Fibroblast of skin of back (primary cell): Measurements from ENCODE around the gene COL4A4.

Experiments used
- DNase-seq: peaks from one replicate; pipeline ENCODE4 v3.0.0-alpha.2; 2013

COL4A4 gene

DNA sequence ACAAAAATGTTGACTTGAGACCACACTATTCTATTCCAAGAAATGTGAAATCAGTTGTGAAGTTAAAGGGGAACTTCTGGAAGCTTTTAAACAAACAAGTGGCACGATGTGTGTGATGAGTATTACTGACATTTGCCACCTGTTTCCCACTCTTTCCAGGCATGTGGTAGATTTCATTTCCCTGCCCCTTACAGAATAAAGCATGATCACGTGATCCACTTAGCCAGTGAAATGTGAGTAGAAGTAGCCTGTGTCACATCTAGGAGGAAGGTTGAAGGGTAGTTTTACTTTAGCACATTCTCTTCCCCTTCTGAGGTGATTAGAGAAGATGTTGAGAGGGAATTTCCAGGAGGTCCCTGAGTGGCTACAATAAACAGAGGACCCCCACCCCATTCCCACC lies 3.8 kb downstream of the COL4A4 start:
- no peak for DNase-seq

DNA sequence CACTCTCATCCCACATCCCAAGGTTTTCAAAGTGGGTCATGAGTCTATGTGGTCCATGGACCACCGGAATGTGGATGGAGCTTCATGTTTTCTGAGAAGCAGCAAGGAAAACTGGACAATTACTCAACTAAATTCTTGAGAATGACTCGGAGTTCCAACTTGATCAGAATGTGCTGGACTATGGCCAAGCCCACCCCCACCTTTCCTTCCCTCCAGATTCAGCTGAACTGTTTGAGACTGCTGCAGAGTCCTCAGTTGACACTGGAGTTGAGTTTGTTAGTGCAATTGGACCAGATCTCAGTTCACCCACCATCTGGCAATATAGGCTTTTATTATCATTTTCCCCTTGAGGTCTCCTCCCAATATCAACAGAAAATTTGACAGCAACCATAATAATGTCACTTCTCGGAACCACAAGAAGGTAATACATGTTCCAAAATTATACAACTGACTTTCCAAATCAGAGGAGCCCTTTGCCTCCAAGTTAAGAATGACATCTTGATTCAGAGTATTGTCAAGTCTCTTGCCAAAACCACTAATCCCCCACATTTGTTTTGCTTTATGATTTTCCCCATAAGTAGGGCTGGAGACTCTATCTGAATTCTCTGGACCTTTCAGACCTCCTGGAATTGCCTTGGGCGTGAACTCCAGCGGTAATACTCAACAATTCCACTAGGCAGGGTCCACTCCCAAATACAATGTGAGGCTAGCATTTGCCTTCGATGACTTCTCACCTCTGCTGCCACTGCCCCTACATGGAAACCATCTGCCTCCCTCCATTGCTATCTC lies 8.8 kb downstream of the COL4A4 start:
- peak; percentile 74 for DNase-seq

DNA sequence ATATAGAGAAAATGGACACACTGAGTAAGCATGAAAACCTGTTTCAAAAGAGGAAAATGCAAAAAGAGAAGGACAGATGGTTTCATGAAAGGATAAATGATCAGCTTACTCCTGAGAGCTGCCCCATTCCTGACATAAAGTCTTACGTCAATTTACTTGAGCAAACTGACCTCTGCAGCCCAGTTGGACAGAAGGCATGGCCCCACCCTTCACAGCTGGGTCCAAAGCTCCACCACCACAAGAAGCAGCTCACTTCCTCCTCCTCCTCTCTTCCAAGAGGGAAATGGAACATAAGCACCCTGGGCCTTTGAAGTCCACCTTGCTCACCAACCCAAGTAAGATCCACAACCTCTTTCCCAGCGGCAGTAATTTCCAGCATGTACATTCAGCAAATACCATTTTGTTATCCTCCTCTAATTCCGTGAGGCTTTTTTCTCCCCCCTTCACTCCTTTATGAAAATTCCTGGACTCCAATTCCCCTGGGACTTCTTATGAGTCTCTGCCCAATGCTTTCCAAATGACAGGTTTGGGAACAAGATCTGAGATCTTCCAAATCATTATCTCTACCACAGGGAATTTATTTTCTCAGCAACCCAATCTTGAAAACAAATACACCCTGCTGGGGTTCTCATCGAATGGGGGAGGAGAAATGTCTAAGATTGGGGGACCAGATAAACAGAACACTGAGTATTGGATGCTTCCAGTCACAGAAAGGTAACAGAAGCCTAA lies 10.1 kb downstream of the COL4A4 start:
- peak; percentile 19 for DNase-seq

DNA sequence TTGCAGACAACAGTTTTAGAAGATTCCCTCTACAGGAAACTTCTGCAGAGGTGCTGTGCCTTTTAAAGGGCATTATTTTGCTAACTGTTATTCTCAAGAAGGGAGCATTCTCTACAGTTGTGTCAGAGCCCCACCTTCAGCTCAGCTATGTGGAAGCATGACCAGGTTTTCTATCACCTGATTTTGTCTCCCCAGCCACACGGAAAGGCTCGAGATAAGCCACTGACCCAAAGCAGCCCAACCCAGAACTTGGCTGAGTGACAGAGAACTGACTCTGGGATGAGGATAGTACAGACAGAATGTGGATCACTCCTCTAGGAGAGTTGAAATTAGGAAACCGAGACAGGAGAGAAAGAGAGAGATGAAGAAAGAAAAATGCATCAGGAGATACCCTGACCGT lies 10.7 kb downstream of the COL4A4 start:
- no peak for DNase-seq

DNA sequence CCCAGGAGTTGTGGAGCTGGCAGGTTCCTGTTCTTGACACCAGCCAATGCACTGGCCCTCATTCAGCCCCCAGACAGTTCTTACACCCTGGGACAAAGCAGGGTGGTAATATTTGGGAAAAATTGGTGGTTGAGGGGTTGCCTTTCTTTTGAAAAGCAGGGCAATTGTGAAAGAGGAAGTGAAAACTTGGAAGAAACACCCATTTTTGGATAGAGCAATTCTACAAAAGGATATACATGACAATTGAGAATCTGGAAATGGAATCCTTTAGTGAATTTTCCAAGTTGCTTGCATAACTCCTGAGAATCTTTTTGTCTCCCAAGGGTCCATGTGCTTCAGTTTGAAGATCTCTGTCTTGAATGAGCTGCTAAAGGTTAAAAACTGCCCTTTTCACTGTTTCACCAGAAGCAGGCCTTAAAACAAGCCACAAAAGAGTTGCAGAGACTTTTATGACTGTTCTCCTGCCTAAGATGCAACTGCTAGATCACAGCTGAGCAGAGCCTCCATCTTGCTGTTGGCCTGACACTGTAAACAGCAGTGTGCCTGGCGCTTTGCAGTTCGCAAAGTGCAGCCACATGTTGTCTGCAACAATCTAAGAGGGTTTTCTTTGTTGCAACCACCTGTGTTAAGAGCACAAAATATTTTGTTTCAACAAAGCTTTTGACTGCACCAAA lies 11.8 kb downstream of the COL4A4 start:
- no peak for DNase-seq

DNA sequence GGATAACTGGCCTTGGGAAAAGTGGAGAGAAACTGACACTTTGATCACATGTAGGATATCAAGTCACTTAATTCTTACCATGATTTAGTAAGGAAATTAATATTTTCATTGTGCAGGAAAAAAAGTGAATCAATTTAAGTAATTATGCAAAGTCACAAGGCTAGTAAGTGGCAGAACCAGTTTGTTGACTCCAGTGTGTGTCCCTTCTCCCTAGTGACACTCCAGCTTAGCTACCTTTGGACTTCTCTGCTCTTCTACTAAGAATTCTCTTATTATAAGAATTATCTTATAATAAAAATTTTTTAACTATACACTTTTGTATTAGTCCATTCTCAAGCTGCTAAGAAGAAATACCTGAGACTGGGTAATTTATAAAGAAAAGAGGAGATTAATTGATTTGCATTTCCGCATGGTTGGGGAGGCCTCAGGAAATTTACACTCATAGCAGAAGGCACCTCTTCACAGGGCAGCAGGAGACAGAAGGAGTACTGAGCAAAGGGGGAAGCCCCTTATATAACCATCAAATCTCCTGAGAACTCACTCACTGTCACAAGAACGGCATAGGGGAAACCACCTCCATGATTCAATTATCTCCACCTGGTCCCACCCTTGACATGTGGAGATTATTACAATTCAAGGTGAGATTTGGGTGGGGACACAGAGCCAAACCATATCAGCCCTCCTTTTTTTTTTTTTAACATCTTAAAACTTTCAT lies 13.6 kb downstream of the COL4A4 start:
- no peak for DNase-seq

DNA sequence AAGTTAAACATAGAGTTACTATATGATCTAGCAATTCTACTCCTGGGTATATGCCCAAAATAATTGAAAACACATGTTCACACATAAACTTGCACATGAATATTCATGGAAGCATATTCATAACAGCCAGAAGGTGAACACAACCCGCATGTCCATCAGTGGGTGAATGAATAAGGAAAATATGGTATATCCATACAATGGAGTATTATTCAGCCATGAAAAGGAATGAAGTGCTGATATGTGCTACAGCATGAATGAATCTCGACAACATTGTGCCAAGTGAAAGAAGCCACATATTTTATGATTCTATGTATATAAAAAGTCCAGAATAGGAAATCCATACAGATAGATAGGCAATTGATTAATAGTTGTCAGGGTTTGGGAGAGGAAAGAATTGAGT lies 15.9 kb downstream of the COL4A4 start:
- no peak for DNase-seq

DNA sequence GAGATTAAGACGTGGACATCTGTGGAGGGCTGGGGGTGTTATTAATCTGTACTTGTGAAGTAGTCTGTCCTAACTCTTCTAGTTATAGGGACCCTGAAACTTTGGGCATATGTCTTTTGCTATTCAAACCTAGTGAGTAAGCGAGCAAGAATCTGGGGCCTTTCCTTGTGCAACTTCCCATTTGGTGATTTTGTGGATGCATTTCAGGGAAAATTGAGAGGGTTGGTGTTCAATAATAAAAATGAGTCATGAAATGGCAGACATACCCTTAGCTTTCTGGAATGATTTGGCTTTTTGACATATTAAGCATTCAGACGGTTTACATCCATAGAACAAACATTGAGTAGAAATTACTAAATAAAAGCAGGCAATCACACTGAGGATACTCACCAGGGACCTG lies 17.0 kb downstream of the COL4A4 start:
- DNase-seq: peak; percentile 32

DNA sequence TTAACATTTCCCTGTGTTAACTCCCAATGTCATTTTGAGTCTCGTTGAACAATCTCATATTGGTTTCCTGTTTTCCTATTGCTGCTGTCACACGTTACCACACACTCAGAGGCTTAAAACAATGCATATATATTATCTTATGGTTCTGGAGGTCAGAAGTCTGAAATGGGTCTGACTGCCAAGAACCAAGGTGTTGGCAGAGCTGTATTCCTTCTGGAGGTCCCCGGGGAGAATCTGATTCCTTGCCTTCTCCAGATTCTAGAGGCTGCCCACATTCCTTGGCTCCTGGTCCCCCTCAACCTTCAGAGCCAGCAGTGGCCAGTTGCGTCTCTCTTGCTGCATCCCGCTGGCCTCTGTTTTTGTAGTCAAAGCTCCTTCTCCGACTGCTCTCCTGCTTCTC lies 17.5 kb downstream of the COL4A4 start:
- DNase-seq: no peak

DNA sequence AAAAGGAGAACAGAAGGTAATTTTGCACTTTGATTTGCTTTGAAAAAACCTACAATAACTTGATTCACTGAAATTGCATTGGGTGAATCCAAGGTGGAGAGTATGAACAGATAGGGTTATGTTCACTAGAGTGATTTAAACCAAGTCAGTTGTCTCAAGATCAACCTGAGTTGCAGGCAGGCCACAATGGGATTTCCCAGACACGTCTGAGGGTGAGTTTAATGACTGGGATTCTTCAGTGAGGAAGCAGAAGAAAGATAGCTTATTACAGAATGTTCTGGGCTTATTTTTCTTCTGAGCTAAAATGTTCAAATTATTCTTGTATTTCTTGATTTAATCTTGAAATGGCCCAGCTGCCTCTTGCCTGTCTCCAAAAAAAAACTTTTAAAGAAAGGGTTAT lies 20.1 kb downstream of the COL4A4 start:
- no peak for DNase-seq

DNA sequence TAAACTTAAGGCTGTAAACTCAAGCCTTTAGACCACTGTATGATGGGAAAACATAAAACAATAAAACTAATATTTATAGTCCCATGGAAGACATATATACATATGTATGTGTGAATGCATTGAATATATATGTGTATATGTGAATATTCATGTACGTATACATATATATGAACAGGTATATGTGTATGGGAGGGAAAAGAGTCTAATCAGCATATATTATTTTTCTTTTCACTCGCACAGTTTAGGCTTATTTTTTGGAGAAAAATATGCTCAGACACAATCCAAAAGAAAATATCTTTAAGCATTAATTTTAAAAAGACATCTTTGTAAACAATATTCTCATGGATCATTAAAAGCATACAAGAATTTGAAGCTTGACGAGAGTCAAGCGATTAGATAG lies 22.7 kb downstream of the COL4A4 start:
- no peak for DNase-seq

DNA sequence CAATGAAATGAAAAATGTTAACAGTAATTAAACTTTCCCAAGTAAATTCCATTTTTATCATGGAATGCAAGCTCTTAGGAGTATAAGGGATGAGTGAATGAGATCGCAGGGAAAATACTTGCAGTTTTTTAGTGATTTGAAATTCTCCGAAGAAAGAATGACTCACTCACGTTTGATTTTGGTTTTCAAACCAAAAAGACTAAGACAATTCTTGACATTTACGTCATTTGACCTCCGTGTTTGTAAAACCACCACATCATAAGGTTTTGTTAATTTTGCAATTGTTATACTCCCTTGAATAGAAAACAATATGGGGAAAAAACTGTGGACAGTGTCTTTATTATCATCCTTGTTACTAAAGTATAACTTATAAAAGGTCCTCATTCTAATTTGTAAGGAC lies 29.4 kb downstream of the COL4A4 start:
- DNase-seq: no peak

DNA sequence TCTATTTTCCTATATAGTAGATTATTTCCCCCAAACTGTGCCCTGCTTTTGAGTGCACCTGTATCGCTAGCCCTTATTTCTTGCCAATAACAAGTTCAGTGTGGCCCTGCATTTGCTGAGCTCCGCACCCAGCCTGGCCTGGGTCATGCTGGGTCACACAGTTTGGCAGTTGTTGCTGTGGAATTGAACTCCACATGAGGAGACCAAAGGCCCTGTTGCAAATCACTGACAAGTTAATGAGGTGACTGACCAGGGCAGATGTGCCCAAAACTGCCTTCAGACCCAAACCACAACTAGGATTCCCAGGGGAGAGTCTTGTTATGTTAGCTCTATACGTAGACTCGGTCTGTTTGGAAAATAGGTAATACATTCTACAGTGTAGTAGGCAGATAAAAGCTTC lies 31.0 kb downstream of the COL4A4 start:
- no peak for DNase-seq

DNA sequence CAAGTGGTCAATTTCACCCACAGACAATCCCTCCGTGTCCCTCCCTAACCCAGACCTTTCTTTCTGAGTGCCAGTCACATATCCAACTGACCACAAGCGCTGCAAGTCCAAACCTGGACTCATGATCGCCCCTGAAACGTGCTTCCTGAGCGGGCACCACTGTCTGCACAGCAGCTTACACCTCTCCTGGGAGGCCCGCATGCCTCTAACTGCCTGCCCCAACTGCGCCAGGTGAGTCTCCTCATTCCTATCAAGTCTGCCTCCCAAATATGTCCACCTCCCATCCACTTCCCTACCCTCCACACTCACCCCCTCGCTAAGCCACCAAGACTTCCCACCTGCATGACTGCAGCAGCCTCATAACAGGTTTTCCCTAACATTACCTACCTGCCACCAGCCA lies 33.4 kb downstream of the COL4A4 start:
- no peak for DNase-seq

DNA sequence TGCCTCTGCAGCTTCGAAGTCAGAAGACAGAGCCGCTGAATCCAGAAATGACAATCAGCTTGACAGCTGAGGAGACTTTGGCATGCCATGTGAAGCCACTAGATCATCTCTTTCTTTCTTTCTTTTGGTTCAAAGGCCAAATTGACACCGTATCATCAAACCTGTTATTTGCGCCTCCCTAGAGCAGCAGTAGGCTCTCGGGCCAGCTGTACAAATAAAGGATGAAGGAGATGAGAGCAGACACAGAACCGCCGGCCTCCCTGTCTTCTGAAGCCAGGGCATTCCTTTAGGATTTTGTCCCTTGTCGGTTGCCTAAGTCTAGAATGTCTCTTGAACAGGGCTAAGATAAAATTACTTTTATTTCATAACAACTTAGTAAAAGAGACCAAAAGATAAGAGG lies 36.8 kb downstream of the COL4A4 start:
- DNase-seq: no peak

DNA sequence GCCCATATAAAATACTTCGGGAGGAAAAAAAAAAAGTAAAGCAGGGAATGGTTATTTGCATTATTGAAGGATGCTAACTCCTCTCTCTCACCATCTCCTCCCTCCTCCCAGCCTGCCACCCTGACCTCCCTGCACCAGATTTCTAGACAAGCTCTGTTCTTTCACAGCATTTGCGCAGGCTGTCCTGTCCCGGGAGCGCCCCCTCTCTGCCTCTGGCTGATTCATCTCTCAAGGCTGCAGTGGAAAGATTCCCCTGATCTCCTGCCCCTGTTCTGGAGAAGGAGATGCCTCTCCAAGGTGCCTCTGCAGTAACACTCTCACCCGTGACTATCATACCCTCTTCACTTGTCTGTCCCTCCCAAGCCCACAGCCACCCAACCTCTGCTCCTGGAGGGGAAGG lies 38.5 kb downstream of the COL4A4 start:
- no peak for DNase-seq

DNA sequence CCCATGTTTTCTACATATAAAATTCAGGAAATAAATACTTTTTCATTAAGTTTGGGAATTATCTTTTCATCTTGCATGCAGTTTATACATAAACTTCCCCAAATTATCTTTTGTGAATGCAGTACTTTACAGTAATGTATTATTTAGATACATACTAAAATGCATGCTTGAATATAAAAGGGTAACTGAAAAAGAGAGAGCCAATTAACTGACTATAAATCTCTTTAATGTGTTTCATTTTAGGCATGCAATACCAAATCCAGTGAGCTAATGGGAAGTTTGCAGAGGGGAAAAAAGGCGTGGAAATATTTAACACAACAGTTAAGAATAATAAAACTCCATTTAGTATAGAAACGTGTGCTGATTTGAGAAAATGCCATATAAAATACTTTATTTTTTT lies 39.2 kb downstream of the COL4A4 start:
- DNase-seq: no peak

DNA sequence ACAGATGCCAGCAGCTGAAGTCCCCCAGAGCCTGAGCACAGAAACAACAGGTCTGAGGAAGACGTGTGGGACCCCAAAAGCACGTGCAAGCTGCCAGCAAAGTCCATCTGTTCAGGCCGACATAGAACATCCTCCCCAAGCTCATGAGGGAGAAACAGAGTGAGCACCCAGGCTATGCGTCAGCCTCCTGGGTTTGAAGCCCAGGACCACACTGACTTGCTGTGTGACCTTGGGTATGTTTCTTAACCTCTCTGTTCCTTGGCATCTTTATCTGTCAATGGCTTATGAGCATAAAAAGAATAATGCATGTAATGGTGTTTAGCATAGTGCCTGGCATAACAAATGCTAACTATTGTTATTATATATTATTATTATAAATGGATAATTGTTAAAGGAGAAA lies 40.3 kb downstream of the COL4A4 start:
- no peak for DNase-seq

DNA sequence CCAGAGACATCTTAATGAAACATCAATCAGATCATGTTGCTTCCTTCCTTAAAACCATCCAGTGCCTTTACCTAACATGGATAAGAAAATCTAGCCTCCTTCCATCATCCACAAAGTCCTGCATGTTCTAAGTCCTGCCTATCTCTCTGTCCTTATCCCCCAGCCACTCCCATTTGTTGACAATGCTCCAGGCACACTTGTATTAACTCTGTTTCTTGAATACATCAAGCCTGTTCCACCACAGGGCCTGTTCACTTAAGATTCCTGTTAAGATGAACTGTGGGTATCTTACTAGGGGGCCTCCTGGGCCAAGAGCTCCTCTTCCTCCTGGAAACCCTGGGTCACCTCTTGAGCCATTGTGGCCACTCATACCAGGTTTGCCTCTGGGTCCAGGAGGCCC lies 45.7 kb downstream of the COL4A4 start:
- no peak for DNase-seq

DNA sequence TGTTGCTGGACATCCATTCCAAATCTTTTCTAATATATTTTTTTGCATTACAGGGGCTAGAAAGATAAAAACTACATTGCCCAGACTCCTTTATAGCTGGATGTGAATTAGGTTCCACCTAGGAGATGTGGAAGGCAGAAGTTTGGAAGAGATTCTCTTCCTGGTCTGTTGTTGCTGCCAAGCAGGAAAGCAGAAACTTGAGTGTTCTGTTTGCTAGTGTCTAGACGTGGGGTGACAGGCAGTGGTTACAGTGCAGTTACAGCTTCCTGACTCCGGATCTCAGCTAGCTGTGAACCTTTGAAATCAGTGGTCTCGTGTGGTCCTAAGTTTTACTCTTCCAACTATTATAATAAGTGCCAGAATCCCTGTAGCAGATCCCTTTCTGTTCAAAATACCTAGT lies 46.2 kb downstream of the COL4A4 start:
- DNase-seq: no peak

DNA sequence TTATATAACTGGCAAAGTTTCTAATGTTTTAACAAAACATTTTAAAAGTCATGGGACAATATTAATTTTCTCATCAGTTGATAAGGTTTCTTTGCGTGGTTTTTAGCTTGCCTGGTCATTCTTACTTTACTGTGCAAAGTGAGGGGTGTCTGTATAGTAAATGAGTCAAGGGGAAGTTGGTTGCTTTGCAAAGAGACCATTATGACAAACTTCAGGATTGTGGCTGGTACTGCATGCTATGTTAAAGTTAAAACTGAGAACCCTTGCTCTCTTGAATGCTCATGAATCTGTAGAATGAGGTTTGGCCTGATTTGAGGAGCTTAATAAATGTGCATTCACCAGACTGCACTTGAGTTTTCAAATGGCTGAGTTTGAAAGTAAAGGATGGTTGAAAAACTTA lies 47.0 kb downstream of the COL4A4 start:
- no peak for DNase-seq

DNA sequence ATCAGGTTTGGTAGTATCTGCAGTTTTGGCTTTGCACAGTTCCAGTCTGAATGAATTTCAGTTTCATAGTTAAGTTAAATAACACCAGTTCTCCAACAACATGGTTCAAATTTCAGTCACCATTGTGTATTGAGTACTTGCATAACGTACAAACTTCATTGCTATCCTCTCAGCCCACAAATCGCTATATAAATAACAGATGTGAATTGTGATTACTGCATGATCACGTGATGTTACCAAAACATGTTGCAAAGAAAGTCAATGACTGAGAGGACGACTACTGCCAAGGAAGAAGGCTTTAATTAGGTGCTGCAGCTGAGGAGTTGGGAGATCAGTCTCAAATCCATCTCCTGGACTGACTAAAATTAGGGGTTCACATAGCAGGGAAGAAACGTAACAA lies 48.2 kb downstream of the COL4A4 start:
- peak; percentile 4 for DNase-seq
